Duodenal mucosa (tissue), 2 donors: Measurements from ENCODE around the gene MAP6D1.

Source experiments
- H3K27ac ChIP-seq: one replicate; pipeline ENCODE4 v1.7.0; 2013; ENCODE audit warnings: low read depth, low read length
- H3K27me3 ChIP-seq, 2 donors: one replicate each; pipeline ENCODE4 v1.7.0; 2013; ENCODE audit warnings: low read length in 2 of 2, control low read depth in 1 of 2; ENCODE audit not compliant: insufficient read depth in 2 of 2, control insufficient read depth in 1 of 2
- H3K36me3 ChIP-seq, 2 donors: one replicate each; pipeline ENCODE4 v1.7.0; 2013; ENCODE audit warnings: low read length in 2 of 2, control low read depth in 1 of 2; ENCODE audit not compliant: insufficient read depth in 2 of 2, control insufficient read depth in 1 of 2
- H3K4me1 ChIP-seq, 2 donors: one replicate each; pipeline ENCODE4 v1.7.0; 2013; ENCODE audit warnings: low read length in 2 of 2, control low read depth in 1 of 2; ENCODE audit not compliant: insufficient read depth in 2 of 2, control insufficient read depth in 1 of 2
- H3K4me3 ChIP-seq, 2 donors: one replicate each; pipeline ENCODE4 v1.7.0; 2013; ENCODE audit warnings: low read length in 2 of 2, low read depth in 1 of 2
- H3K9ac ChIP-seq, 2 donors: one replicate each; pipeline ENCODE4 v1.7.0; 2013; ENCODE audit warnings: low read length in 2 of 2, low read depth in 1 of 2
- H3K9me3 ChIP-seq, 2 donors: one replicate each; pipeline ENCODE4 v1.7.0; 2013; ENCODE audit warnings: low read length in 2 of 2, control low read depth in 1 of 2; ENCODE audit not compliant: control insufficient read depth in 1 of 2

MAP6D1 gene

DNA sequence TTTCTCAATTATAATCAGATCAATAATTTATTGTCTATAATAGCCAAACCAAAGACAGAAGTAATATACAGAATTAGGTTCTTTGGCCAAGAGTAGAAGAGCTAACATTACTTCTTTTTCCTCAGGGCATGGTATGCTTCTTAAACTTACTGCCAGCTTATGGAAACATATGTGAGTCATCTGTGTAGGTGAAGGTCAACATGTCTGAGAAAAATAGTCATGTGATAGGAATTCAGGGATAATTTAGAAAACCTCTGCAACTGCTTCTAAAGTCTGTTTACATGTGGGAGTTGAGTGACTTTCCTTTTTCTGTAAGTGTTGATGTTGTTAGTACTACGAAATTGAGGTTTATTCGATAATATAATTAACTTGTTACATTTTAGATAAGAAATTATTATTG is 19.2 kb upstream of the MAP6D1 start:
- Histone ChIP-seq H3K9ac (no peak overlapping the region), H3K4me3 (no peak overlapping the region), H3K36me3 (peaks cover 40 to 56% of the 10 kb centered on the region in 2 donors), H3K9me3 (no peaks in the 10 kb centered on the region), H3K27me3 (no peaks in the 10 kb centered on the region), H3K27ac (no peak overlapping the region), H3K4me1 (no peaks in the 10 kb centered on the region)

- Histone ChIP-seq H3K4me3 (no peak overlapping the region), H3K27ac (no peak overlapping the region), H3K9me3 (no peaks in the 10 kb centered on the region), H3K9ac (no peak overlapping the region), H3K36me3 (peaks cover 25 to 64% of the 10 kb centered on the region in 2 donors), H3K27me3 (no peaks in the 10 kb centered on the region), H3K4me1 (no peaks in the 10 kb centered on the region)
Measured at GRCh38 chr3:183839751-183840150, 14.4 kb upstream of the MAP6D1 start.

- Histone ChIP-seq H3K4me1 (no peaks in the 10 kb centered on the region), H3K9me3 (no peaks in the 10 kb centered on the region), H3K36me3 (peaks cover 33 to 68% of the 10 kb centered on the region in 2 donors), H3K9ac (no peak overlapping the region), H3K4me3 (no peak overlapping the region), H3K27ac (no peak overlapping the region), H3K27me3 (no peaks in the 10 kb centered on the region)
Measured at GRCh38 chr3:183837894-183838293, 12.5 kb upstream of the MAP6D1 start.

- H3K36me3 ChIP-seq = peaks cover 37 to 71% of the 10 kb centered on the region in 2 donors
- H3K9ac ChIP-seq = no peak overlapping the region
- no peak overlapping the region for H3K4me3 ChIP-seq
- no peak overlapping the region for H3K27ac ChIP-seq
- H3K9me3 ChIP-seq = no peaks in the 10 kb centered on the region
- H3K27me3 ChIP-seq = no peaks in the 10 kb centered on the region
- H3K4me1 ChIP-seq = no peaks in the 10 kb centered on the region
Measured at GRCh38 chr3:183837390-183837789, 12.0 kb upstream of the MAP6D1 start.

GRCh38 chr3:183833516-183833915 is 8.1 kb upstream of the MAP6D1 start:
- no peak overlapping the region for H3K27ac ChIP-seq

GRCh38 chr3:183830187-183830586 is 4.8 kb upstream of the MAP6D1 start:
- peaks cover 0 to 4% of the 10 kb centered on the region in 2 donors for H3K4me1 ChIP-seq
- no peaks in the 10 kb centered on the region for H3K27me3 ChIP-seq
- no peak overlapping the region for H3K27ac ChIP-seq
- H3K36me3 ChIP-seq = peaks cover 21 to 47% of the 10 kb centered on the region in 2 donors
- no peak overlapping the region for H3K9ac ChIP-seq
- H3K9me3 ChIP-seq = no peaks in the 10 kb centered on the region
- no peak overlapping the region for H3K4me3 ChIP-seq

More at GRCh38 chr3:183833516-183833915, 8.1 kb upstream of the MAP6D1 start:
- Histone ChIP-seq H3K9me3 (no peaks in the 10 kb centered on the region), H3K9ac (no peak overlapping the region), H3K27me3 (no peaks in the 10 kb centered on the region), H3K4me3 (no peak overlapping the region), H3K36me3 (peaks cover 27 to 57% of the 10 kb centered on the region in 2 donors), H3K4me1 (no peaks in the 10 kb centered on the region)

DNA sequence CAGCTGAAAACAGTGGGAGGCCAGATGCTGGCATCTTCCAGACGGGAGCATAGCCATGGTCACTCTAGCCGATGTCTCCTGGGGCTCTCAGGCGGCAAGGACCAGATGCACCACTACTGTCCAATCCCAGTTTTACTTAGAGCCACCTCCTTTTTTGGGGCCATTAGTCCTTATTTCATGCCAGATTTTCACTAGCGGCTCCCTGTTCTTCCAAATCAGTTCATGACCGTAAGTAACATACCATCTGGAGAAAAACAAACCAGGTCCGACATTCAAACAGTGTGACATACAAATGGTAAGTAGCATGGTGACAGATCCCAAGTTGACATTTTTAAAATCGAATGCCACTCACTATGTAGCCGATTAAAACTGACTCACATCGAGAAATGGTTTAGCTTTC is 4.1 kb upstream of the MAP6D1 start:
- no peak overlapping the region for H3K4me3 ChIP-seq
- H3K9ac ChIP-seq = no peak overlapping the region
- H3K27ac ChIP-seq = no peak overlapping the region
- H3K9me3 ChIP-seq = no peaks in the 10 kb centered on the region
- H3K4me1 ChIP-seq = peaks cover 3 to 9% of the 10 kb centered on the region in 2 donors
- peaks cover 0 to 2% of the 10 kb centered on the region in 2 donors for H3K27me3 ChIP-seq
- H3K36me3 ChIP-seq = peaks cover 21 to 47% of the 10 kb centered on the region in 2 donors

- H3K9me3 ChIP-seq = no peaks in the 10 kb centered on the region
- H3K27me3 ChIP-seq = peaks cover 0 to 3% of the 10 kb centered on the region in 2 donors
- peaks cover 7 to 15% of the 10 kb centered on the region in 2 donors for H3K4me1 ChIP-seq
- no peak overlapping the region for H3K4me3 ChIP-seq
- H3K27ac ChIP-seq = no peak overlapping the region
- H3K36me3 ChIP-seq = peaks cover 16 to 39% of the 10 kb centered on the region in 2 donors
- no peak overlapping the region for H3K9ac ChIP-seq
Measured at GRCh38 chr3:183828538-183828870, 3.1 kb upstream of the MAP6D1 start.

DNA sequence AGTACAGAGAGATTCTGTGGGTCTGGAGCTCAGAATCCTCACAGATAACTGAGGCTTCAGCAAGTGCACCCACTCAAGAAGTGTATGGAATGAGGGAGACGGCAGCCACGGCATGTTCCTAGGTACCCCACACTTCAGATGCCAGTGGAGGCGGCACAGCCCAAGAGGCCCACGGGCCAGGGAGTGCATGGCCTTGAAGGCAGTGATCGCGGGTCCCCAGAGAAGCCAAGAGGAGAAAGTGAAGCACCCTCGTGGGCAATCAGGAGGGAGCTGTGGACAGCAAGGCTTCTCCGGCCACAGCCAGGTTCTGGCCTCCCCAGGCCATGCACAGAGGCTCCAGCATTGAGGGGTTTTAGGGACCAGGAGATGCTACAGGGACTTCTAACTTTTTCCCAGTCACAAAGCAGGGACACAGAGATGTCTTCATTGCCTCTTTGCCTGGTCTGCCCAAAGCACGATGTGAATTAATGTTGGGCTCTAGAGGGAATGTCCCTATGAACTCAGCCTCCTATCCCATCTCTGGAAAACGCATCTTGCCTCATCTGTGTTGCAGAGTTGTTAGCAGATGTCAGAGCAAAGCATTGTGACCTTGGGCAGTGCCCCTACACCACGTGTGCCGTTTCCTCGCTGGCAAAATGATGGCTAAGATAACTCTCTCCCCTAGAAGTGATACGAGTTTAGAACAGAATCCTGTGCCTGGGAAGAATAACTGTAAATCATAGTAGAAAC is 2.6 kb upstream of the MAP6D1 start:
- Histone ChIP-seq H3K9ac (no peak overlapping the region), H3K27me3 (peaks cover 0 to 3% of the 10 kb centered on the region in 2 donors), H3K4me1 (peaks cover 7 to 15% of the 10 kb centered on the region in 2 donors), H3K4me3 (no peak overlapping the region), H3K27ac (no peak overlapping the region), H3K9me3 (no peaks in the 10 kb centered on the region), H3K36me3 (peaks cover 11 to 34% of the 10 kb centered on the region in 2 donors)

GRCh38 chr3:183826448-183827250 is 1.3 kb upstream of the MAP6D1 start:
- peaks cover 7 to 15% of the 10 kb centered on the region in 2 donors for H3K4me1 ChIP-seq
- H3K9ac ChIP-seq = no peak overlapping the region
- no peaks in the 10 kb centered on the region for H3K9me3 ChIP-seq
- peaks cover 0 to 3% of the 10 kb centered on the region in 2 donors for H3K27me3 ChIP-seq
- peaks cover 6 to 28% of the 10 kb centered on the region in 2 donors for H3K36me3 ChIP-seq
- no peak overlapping the region for H3K27ac ChIP-seq
- no peak overlapping the region for H3K4me3 ChIP-seq
